ENCODE results near the gene GASK1A. TPM values are rescaled to one million over a fixed set of nuclear protein-coding genes. Genes with fewer than 3 reads are reported as not detected.

GASK1A gene
- polyA plus RNA-seq, 2 of the 4 experiments (the other 2 are of a cell fraction) = not detected

- no peak for TF ChIP-seq ESRRA (IDR thresholded peaks at IDR 0.05; ENCODE audit: borderline replicate concordance, low read length)
- no peak for TF ChIP-seq KDM5A (IDR thresholded peaks at IDR 0.05)
- TF ChIP-seq ELK1 (IDR thresholded peaks at IDR 0.05; ENCODE audit: low read depth, low read length) = no peak
- no peak for TF ChIP-seq NR3C1 (IDR thresholded peaks at IDR 0.05)
- TF ChIP-seq CBX8 (IDR thresholded peaks at IDR 0.05) = no peak
- TF ChIP-seq ZSCAN20 (CRISPR knock-in tag; IDR thresholded peaks at IDR 0.05) = no peak
Observed at GRCh38 chr3:43032646-43033628, 53.8 kb downstream of the GASK1A start (continued).

GRCh38 chr3:43034200-43034599, 55.1 kb downstream of the GASK1A start:
- H3K4me3 ChIP-seq = no peak overlapping the region
- no peak for DNase-seq (ENCODE audit: low read depth in 1 of 2, low spot score in 1 of 2)
- POLR2A ChIA-PET = no interaction called here
- 28% methylated on average over 4 of the region's 4 CpGs for WGBS (ENCODE audit: missing lambda C conversion rate)
- no peak for FAIRE-seq
- no peak overlapping the region for H3K4me2 ChIP-seq
- CTCF ChIA-PET = interaction anchor here (1.3 kb wide), 1 partner anchor 13 kb away, joined by 3 read pairs; no protein-coding TSS in a partner anchor
- no peak overlapping the region for H3K27ac ChIP-seq
- H3K9me3 ChIP-seq = no peaks in the 10 kb centered on the region
- ATAC-seq = no peak
- TF ChIP-seq KDM1A (IDR thresholded peaks at IDR 0.05; ENCODE audit: low read depth) (no peak), ZC3H11A (IDR thresholded peaks at IDR 0.05) (no peak), GATA3 (IDR thresholded peaks at IDR 0.05; ENCODE audit: borderline replicate concordance) (no peak), POLR2AphosphoS2 (conservative IDR thresholded peaks at IDR 0.05; ENCODE audit: low read length) (no peak)
- H3K4me1 ChIP-seq = no peaks in the 10 kb centered on the region

GRCh38 chr3:43034911-43035310, 55.8 kb downstream of the GASK1A start:
- CTCF ChIA-PET = interaction anchor here (0.5 to 1.3 kb wide), 2 partner anchors 12 to 238 kb away, joined by 3 read pairs; no protein-coding TSS in a partner anchor
- no peak for DNase-seq (ENCODE audit: low read depth in 1 of 2, low spot score in 1 of 2)
- Histone ChIP-seq H3K4me1 (no peaks in the 10 kb centered on the region), H3K9me3 (no peaks in the 10 kb centered on the region), H3K27ac (no peak overlapping the region), H3K4me2 (no peak overlapping the region), H3K4me3 (no peak overlapping the region)
- no peak for ATAC-seq
- POLR2A ChIA-PET = no interaction called here
- 12% methylated on average over 4 of the region's 4 CpGs for WGBS (ENCODE audit: missing lambda C conversion rate)
- TF ChIP-seq E2F6 (IDR thresholded peaks at IDR 0.05; ENCODE audit: borderline replicate concordance, low read depth) = no peak
- TF ChIP-seq ELK1 (IDR thresholded peaks at IDR 0.05; ENCODE audit: low read depth, low read length) = no peak
- no peak for TF ChIP-seq FOXS1 (CRISPR knock-in tag; IDR thresholded peaks at IDR 0.05)
- TF ChIP-seq BCL3 (IDR thresholded peaks at IDR 0.05) = no peak
- TF ChIP-seq USF2 (IDR thresholded peaks at IDR 0.05) = no peak
- FAIRE-seq = no peak

All from A549 (cell line).